Endodermal cell (in vitro differentiated cells): ENCODE results near the gene ARHGEF28. TPM values are rescaled to one million over a fixed set of nuclear protein-coding genes. Genes with fewer than 3 reads are reported as not detected.

Source experiments
- DNase-seq: peaks from one replicate; pipeline ENCODE4 v3.0.0-alpha.2; 2017
- H3K27ac ChIP-seq: 2 replicates; pipeline ENCODE4 v1.5.1; 2013; ENCODE audit warnings: mild to moderate bottlenecking, low read depth, low read length, moderate library complexity
- H3K27me3 ChIP-seq: 2 replicates; pipeline ENCODE4 v1.6.1; 2013; ENCODE audit warnings: mild to moderate bottlenecking, low read length, moderate library complexity; ENCODE audit not compliant: insufficient read depth, control insufficient read depth, poor library complexity, severe bottlenecking
- H3K36me3 ChIP-seq: 2 replicates; pipeline ENCODE4 v1.7.0; 2013; ENCODE audit warnings: mild to moderate bottlenecking, low read length, moderate library complexity; ENCODE audit not compliant: control insufficient read depth, insufficient read depth
- H3K4me1 ChIP-seq: one replicate; pipeline ENCODE4 v1.7.0; 2013; ENCODE audit warnings: low read length; ENCODE audit not compliant: control insufficient read depth, insufficient read depth
- H3K4me3 ChIP-seq: 2 replicates; pipeline ENCODE4 v1.5.1; 2013; ENCODE audit warnings: mild to moderate bottlenecking, low read length, moderate library complexity
- H3K9ac ChIP-seq: 2 replicates; pipeline ENCODE4 v1.6.1; 2013; ENCODE audit warnings: mild to moderate bottlenecking, low read length, moderate library complexity; ENCODE audit not compliant: poor library complexity, severe bottlenecking; ENCODE audit errors: extremely low read depth
- H3K9me3 ChIP-seq: 2 replicates; pipeline ENCODE4 v1.6.1; 2013; ENCODE audit warnings: mild to moderate bottlenecking, low read length, moderate library complexity; ENCODE audit not compliant: control insufficient read depth
- H3K27ac Mint-ChIP-seq: 2 replicates; pipeline ENCODE4 v1.8.0; 2020; ENCODE audit warnings: mixed read lengths
- H3K27me3 Mint-ChIP-seq: 2 replicates; pipeline ENCODE4 v1.8.0; 2021; ENCODE audit warnings: mild to moderate bottlenecking, mixed read lengths; ENCODE audit not compliant: insufficient read depth
- H3K36me3 Mint-ChIP-seq: 2 replicates; pipeline ENCODE4 v1.8.0; 2020; ENCODE audit warnings: low read depth, mixed read lengths
- H3K4me1 Mint-ChIP-seq: 2 replicates; pipeline ENCODE4 v1.8.0; 2020; ENCODE audit warnings: mixed read lengths
- H3K4me3 Mint-ChIP-seq: 2 replicates; pipeline ENCODE4 v1.8.0; 2020; ENCODE audit warnings: mild to moderate bottlenecking, moderate library complexity, mixed read lengths
- H3K9me3 Mint-ChIP-seq: 2 replicates; pipeline ENCODE4 v1.8.0; 2020; ENCODE audit warnings: mild to moderate bottlenecking, mixed read lengths
- WGBS, 2 experiments: methylation state at CpG; one replicate each; pipeline versions ENCODE4 v1.1.5 to v1.1.7; 2013; ENCODE audit warnings: missing lambda C conversion rate in 2 of 2, mixed read lengths in 1 of 2; ENCODE audit not compliant: insufficient coverage in 1 of 2, insufficient read length in 1 of 2; 5-methylcytosine and 5-hydroxymethylcytosine counted together
- total RNA-seq, 2 donors: library from RNA; stranded (reverse); fragmentation: NEBNext Ultra II Directional in 1 of 2; extraction: Animal tissue kit (Norgen Biotek cat#: 25700) in 1 of 2; gene quantifications; 2 replicates in 1 of 2; 3 replicates in 1 of 2; pipeline ENCODE4 v1.2.1, GENCODE V29; 2021
- TF ChIP-seq, protein P1 (sequence below): fragments of 200-600 bp; sonication (generic); conservative IDR thresholded peaks from 2 replicates; pipeline ENCODE4 v1.5.0; 2021; ENCODE audit warnings: antibody characterized with exemption, mild to moderate bottlenecking

ARHGEF28 gene
- total RNA-seq, 2 donors from 2014 or later: 0.92 to 1.2 TPM

DNA sequence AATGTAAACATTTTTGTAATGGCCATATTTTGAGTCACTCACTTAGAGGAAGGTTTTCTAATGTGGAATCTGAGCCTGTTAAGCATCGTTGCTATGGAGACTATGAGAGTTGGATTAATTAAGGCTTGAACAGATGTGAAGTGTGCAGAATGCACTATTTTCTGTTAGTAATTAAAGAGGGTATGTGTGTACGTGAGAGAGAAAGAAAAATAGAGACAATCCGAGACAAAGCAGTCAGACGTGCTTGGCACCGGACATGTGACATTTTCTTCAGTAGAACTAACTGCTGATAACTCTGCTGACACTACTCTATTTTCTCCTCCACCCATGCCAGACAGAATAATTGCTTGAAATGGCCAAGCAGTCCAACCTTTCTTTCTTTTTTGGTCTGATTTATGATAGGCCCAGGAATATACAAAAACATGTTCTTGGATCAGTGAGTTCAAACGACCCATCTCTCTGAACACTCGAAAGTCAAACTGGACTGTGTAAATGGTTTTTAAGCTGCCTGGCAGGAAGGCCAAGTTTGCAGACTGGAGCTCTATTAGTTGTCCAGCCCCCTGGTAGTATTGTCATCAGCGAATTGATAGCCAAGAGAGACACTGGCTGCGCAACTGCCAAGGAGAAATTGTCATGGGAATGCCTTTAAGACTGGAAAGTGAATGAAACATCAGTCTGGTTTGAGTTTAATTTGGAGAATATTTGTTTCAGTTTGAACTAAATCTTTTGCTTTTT lies 322.1 kb downstream of the ARHGEF28 start:
- no peak overlapping the region for H3K27ac Mint-ChIP-seq
- H3K36me3 Mint-ChIP-seq: no peaks in the 10 kb centered on the region
- Histone ChIP-seq H3K9me3 (peaks cover 7% of the 10 kb centered on the region), H3K4me1 (no peaks in the 10 kb centered on the region), H3K4me3 (no peak overlapping the region), H3K27ac (no peak overlapping the region), H3K9ac (no peak overlapping the region), H3K27me3 (no peaks in the 10 kb centered on the region), H3K36me3 (no peaks in the 10 kb centered on the region)
- H3K27me3 Mint-ChIP-seq: no peaks in the 10 kb centered on the region
- no peaks in the 10 kb centered on the region for H3K9me3 Mint-ChIP-seq
- no peak for DNase-seq
- no peaks in the 10 kb centered on the region for H3K4me1 Mint-ChIP-seq
- TF ChIP-seq, protein P1, sequence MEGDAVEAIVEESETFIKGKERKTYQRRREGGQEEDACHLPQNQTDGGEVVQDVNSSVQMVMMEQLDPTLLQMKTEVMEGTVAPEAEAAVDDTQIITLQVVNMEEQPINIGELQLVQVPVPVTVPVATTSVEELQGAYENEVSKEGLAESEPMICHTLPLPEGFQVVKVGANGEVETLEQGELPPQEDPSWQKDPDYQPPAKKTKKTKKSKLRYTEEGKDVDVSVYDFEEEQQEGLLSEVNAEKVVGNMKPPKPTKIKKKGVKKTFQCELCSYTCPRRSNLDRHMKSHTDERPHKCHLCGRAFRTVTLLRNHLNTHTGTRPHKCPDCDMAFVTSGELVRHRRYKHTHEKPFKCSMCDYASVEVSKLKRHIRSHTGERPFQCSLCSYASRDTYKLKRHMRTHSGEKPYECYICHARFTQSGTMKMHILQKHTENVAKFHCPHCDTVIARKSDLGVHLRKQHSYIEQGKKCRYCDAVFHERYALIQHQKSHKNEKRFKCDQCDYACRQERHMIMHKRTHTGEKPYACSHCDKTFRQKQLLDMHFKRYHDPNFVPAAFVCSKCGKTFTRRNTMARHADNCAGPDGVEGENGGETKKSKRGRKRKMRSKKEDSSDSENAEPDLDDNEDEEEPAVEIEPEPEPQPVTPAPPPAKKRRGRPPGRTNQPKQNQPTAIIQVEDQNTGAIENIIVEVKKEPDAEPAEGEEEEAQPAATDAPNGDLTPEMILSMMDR: no peak
- H3K4me3 Mint-ChIP-seq: no peak overlapping the region
- 83 to 86% methylated on average over 6 to 9 of the region's 9 CpGs for WGBS, 2 experiments

DNA sequence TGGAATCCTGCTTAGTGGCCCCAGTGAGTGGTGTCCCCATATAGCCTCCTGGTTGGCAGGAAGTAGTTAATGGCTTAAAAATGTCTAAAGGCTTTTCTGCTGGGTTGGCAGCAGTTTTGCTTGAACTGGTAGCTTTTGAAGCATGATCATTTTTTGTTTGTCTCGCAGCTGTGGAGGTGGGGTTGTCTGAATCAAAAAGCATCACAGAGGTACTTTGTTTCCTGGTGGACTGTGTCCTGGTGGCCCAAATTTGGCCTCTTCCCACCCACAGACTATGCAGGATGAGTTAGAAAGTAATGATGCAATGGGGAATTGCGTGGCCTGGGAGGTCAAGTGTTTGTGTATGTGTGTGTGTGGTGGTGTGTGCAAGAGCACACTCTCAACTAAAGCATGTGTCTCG lies 322.7 kb downstream of the ARHGEF28 start:
- no peak overlapping the region for H3K4me3 Mint-ChIP-seq
- Histone ChIP-seq H3K9me3 (peaks cover 7% of the 10 kb centered on the region), H3K27ac (no peak overlapping the region), H3K36me3 (no peaks in the 10 kb centered on the region), H3K9ac (no peak overlapping the region), H3K27me3 (no peaks in the 10 kb centered on the region), H3K4me3 (no peak overlapping the region), H3K4me1 (no peaks in the 10 kb centered on the region)
- H3K9me3 Mint-ChIP-seq: no peaks in the 10 kb centered on the region
- TF ChIP-seq, protein P1: no peak
- H3K4me1 Mint-ChIP-seq: no peaks in the 10 kb centered on the region
- DNase-seq: no peak
- 20 to 70% methylated on average over 1 to 2 of the region's 3 CpGs for WGBS, 2 experiments
- H3K27me3 Mint-ChIP-seq: no peaks in the 10 kb centered on the region
- no peaks in the 10 kb centered on the region for H3K36me3 Mint-ChIP-seq
- no peak overlapping the region for H3K27ac Mint-ChIP-seq

DNA sequence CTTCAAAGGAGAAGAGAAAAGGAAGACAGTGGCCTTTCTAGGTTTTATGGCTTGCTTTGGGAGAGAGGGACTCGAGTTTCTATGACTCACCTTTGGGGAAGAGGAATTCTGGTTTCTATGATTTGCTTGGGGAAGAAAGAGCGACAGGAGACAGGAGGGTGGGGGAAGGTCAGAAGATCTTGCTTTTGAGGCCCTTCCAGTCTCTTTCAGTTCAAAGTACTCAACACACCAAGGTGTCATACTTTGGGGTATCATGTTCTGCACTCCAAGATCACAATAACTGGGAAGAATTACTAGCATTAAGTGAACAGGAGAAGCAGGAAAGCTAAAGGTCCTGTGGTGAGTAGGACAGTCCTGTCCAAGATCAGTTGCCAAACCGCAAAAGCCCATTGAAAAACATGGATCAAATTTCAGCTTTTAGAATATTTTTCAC lies 324.5 kb downstream of the ARHGEF28 start:
- no peak overlapping the region for H3K27ac ChIP-seq
- H3K36me3 Mint-ChIP-seq: no peaks in the 10 kb centered on the region
- no peaks in the 10 kb centered on the region for H3K27me3 Mint-ChIP-seq
- H3K4me3 ChIP-seq: no peak overlapping the region
- no peaks in the 10 kb centered on the region for H3K4me1 ChIP-seq
- no peak overlapping the region for H3K9ac ChIP-seq
- H3K36me3 ChIP-seq: no peaks in the 10 kb centered on the region
- no peaks in the 10 kb centered on the region for H3K9me3 Mint-ChIP-seq
- H3K27ac Mint-ChIP-seq: no peak overlapping the region
- no peak for DNase-seq
- 61 to 66% methylated on average over 2 to 3 of the region's 3 CpGs for WGBS, 2 experiments
- H3K4me1 Mint-ChIP-seq: peaks cover 4% of the 10 kb centered on the region
- H3K4me3 Mint-ChIP-seq: no peak overlapping the region
- no peaks in the 10 kb centered on the region for H3K9me3 ChIP-seq
- no peaks in the 10 kb centered on the region for H3K27me3 ChIP-seq
- TF ChIP-seq, protein P1: no peak
